ENCODE measurements around the gene YWHAQ. TPM values are rescaled to one million over a fixed set of nuclear protein-coding genes. Genes with fewer than 3 reads are reported as not detected.

YWHAQ gene
- total RNA-seq, 1 donor from 2014 or later = 378 TPM

DNA sequence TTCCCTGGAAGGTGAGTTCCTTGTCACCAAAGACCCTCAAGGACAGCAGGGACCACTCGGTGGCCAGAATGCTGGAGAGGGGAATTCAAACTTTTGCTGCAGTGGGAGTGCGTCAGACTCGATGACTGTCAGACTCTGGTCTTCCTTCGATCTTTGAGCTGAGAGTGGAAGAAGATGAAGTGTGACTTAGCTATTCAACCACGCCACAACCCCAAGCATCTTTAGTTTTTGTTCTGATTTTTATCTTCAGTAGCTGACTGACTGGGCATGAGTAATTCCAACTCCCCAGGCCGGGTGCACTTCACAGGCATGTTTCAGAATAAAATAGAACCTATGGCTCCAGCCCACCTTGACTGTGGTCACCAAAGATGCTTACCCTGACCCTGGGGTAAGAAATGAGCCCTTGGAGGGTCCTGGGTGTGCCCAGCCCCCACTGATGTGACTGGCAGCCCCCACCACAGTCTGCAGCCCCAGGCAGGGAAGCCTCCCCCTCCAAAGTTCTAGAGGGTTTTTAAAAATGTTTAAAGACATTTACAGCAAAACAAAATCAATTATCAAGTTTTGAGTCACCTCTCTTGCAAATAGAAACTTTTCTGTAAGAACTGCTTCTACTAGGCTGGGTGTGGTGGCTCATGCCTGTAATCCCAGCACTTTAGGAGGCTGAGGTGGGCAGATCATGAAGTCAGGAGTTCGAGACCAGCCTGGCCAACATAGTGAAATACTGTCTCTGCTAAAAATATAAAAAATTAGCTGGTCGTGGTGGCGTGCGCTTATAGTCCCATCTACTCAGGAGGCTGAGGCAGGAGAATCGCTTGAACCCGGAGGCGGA, 24.9 kb upstream of the YWHAQ start:
- no peak for DNase-seq (ENCODE audit: low spot score, unreplicated experiment)
- Mint-ChIP-seq H3K4me3 (ENCODE audit: low read depth) (no peak overlapping the region), H3K4me1 (ENCODE audit: low read depth) (no peaks in the 10 kb centered on the region), H3K27me3 (peaks cover 11% of the 10 kb centered on the region), H3K27ac (no peak overlapping the region), H3K9me3 (ENCODE audit: low read depth) (no peaks in the 10 kb centered on the region), H3K36me3 (ENCODE audit: insufficient read depth) (no peaks in the 10 kb centered on the region)
- TF ChIP-seq, protein P1, sequence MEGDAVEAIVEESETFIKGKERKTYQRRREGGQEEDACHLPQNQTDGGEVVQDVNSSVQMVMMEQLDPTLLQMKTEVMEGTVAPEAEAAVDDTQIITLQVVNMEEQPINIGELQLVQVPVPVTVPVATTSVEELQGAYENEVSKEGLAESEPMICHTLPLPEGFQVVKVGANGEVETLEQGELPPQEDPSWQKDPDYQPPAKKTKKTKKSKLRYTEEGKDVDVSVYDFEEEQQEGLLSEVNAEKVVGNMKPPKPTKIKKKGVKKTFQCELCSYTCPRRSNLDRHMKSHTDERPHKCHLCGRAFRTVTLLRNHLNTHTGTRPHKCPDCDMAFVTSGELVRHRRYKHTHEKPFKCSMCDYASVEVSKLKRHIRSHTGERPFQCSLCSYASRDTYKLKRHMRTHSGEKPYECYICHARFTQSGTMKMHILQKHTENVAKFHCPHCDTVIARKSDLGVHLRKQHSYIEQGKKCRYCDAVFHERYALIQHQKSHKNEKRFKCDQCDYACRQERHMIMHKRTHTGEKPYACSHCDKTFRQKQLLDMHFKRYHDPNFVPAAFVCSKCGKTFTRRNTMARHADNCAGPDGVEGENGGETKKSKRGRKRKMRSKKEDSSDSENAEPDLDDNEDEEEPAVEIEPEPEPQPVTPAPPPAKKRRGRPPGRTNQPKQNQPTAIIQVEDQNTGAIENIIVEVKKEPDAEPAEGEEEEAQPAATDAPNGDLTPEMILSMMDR (IDR thresholded peaks at IDR 0.05; ENCODE audit: unreplicated experiment) = no peak

DNA sequence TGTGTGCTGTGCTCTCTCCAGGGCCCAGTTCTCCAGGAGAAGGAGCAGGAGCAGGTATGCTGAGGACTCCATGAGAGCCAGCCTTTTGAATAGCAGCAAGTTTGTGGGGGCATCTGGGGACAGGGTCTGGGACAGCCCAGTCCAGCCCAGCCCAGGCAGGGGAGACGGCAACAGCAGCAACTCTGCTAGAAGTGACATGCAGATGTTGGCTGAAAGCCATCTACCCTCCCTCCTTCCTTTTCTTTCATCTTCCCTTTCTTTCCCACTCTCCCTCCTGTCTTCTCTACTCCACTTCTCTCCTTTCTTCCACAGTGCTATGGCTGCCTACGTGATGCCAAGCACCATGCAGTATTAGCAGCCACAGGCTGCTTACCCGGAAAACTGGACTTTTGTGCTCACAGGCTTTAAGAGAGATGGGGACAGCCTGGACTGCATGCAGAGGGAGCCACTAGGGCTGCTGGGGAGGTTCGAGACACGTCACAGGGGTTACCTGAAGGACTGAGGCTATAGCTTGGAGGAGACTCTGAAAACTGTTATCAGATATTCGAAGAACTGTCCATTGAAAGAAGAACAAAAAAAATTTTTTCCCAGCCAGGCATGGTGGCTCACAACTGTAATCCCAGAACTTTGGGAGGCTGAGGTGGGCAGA, 23.8 kb upstream of the YWHAQ start:
- H3K9me3 Mint-ChIP-seq (ENCODE audit: low read depth) = no peaks in the 10 kb centered on the region
- H3K27ac Mint-ChIP-seq = no peak overlapping the region
- H3K36me3 Mint-ChIP-seq (ENCODE audit: insufficient read depth) = no peaks in the 10 kb centered on the region
- no peak overlapping the region for H3K4me3 Mint-ChIP-seq (ENCODE audit: low read depth)
- peaks cover 11% of the 10 kb centered on the region for H3K27me3 Mint-ChIP-seq
- TF ChIP-seq, protein P1 (IDR thresholded peaks at IDR 0.05; ENCODE audit: unreplicated experiment) = no peak
- no peak for DNase-seq (ENCODE audit: low spot score, unreplicated experiment)
- H3K4me1 Mint-ChIP-seq (ENCODE audit: low read depth) = no peaks in the 10 kb centered on the region

DNA sequence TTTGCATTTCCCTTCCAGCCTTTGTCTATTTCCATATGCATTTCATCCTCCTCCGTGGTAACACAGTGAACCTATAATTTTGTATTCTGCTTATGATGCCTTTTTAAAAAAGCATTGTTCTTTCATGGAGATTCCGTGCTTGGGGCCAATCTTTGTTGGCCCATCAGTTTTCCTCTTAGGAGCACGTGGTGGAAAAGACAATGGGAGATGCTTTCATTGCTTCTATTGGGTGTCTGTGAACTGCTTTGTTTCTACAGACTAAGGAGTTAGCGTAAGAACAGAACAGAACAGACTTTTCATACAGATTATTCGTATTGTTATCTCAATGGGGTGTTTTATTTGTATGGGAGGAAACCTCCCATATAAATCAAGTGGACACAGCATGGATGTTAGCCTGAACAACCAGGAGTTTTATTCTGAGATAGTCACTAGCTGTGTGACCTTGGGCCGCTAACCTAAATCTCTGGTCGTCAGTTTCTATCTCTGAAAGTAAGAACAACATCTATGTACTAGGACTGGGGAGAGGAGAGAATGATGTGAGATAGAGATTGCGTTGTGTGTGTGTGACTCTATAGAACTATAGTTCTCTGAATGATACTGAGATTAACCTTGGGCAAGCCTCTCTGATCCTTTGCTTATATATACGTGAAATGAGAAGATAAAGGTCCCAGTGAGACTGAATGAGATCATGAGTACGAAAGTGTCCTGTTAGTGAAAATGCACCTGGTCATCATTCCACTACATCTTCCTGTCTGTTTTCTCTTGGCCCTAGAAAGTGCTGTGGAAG, 22.9 kb upstream of the YWHAQ start:
- Mint-ChIP-seq H3K27ac (no peak overlapping the region), H3K36me3 (ENCODE audit: insufficient read depth) (no peaks in the 10 kb centered on the region)
- TF ChIP-seq, protein P1 (IDR thresholded peaks at IDR 0.05; ENCODE audit: unreplicated experiment) = no peak

DNA sequence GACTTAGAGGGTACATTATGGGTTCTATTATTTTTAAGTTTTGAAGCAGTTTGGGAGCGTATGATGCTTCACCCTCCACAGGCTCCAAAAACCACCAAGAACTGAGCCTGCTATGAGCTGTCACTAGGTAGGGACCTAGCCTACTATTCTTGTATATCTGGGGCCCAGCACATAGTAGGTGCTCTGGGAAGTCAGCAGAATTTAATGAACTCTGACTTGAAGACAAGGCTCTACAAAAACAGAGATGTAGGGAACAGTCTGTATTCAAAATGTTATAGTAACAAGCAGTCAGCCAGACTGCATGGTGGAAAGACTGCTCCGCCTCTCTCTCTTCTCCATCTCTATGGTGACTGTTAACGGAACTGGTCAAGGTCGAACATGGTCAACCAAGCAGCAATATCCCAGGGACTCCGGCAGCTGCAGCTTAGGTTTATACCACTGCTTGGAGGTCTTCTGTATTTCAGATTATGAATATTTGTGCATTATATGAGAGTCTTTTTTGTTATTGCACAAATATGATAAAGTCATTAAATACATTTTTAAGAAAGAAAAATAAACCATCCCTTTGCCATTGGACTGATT, 22.2 kb upstream of the YWHAQ start:
- no peak for DNase-seq (ENCODE audit: low spot score, unreplicated experiment)
- H3K27ac Mint-ChIP-seq = no peak overlapping the region
- TF ChIP-seq, protein P1 (IDR thresholded peaks at IDR 0.05; ENCODE audit: unreplicated experiment) = no peak
- H3K4me3 Mint-ChIP-seq (ENCODE audit: low read depth) = no peak overlapping the region
- peaks cover 6% of the 10 kb centered on the region for H3K4me1 Mint-ChIP-seq (ENCODE audit: low read depth)
- no peaks in the 10 kb centered on the region for H3K9me3 Mint-ChIP-seq (ENCODE audit: low read depth)
- no peaks in the 10 kb centered on the region for H3K36me3 Mint-ChIP-seq (ENCODE audit: insufficient read depth)
- H3K27me3 Mint-ChIP-seq = peaks cover 8% of the 10 kb centered on the region

More for the DNA sequence above, 22.9 kb upstream of the YWHAQ start:
- H3K4me3 Mint-ChIP-seq (ENCODE audit: low read depth) = no peak overlapping the region
- no peak for DNase-seq (ENCODE audit: low spot score, unreplicated experiment)
- H3K4me1 Mint-ChIP-seq (ENCODE audit: low read depth) = peaks cover 3% of the 10 kb centered on the region
- H3K27me3 Mint-ChIP-seq = peaks cover 11% of the 10 kb centered on the region
- no peaks in the 10 kb centered on the region for H3K9me3 Mint-ChIP-seq (ENCODE audit: low read depth)

DNA sequence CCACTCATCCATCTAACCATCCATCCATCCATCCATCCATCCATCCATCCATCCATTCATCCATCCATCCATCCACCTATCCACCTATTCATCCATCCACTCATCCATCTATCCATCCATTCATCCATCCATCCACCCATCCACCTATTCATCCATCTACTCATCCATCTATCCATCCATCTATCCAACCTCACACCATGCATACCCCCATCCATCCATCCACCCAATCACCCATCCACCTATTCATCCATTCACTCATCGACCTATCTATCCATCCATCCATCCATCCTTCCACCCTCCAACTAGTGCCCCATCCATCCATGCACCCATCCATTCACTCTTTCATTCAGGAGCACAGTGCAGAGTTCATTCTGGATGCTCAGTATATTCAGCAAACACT, 21.5 kb upstream of the YWHAQ start:
- no peaks in the 10 kb centered on the region for H3K9me3 Mint-ChIP-seq (ENCODE audit: low read depth)
- no peaks in the 10 kb centered on the region for H3K36me3 Mint-ChIP-seq (ENCODE audit: insufficient read depth)
- no peak overlapping the region for H3K27ac Mint-ChIP-seq
- TF ChIP-seq, protein P1 (IDR thresholded peaks at IDR 0.05; ENCODE audit: unreplicated experiment) = no peak
- H3K27me3 Mint-ChIP-seq = peaks cover 6% of the 10 kb centered on the region
- H3K4me3 Mint-ChIP-seq (ENCODE audit: low read depth) = no peak overlapping the region
- DNase-seq (ENCODE audit: low spot score, unreplicated experiment) = no peak
- peaks cover 9% of the 10 kb centered on the region for H3K4me1 Mint-ChIP-seq (ENCODE audit: low read depth)

Measured in progenitor cell of endocrine pancreas (in vitro differentiated cells).